HCT116 (cell line): Measurements from ENCODE around the gene RPF1.

Experiments
- EZH2phosphoT487 ChIP-seq: fragments of 200-600 bp; IDR thresholded peaks from 2 replicates; pipeline ENCODE4 v1.6.1; 2018; ENCODE audit warnings: antibody characterized with exemption, borderline replicate concordance
- POLR2A ChIP-seq: IDR thresholded peaks from 2 replicates; pipeline ENCODE4 v1.7.0; 2011; ENCODE audit warnings: borderline replicate concordance; ENCODE audit not compliant: insufficient read depth, insufficient read length; ENCODE audit errors: extremely low read depth
- POLR2AphosphoS5 ChIP-seq: IDR thresholded peaks from 2 replicates; pipeline ENCODE4 v1.6.1; 2011; ENCODE audit warnings: mild to moderate bottlenecking, low read depth, low read length, moderate library complexity
- RAD21 ChIP-seq: IDR thresholded peaks from 2 replicates; pipeline ENCODE4 v1.6.1; 2012; ENCODE audit warnings: low read depth, mild to moderate bottlenecking
- SP1 ChIP-seq: IDR thresholded peaks from 2 replicates; pipeline ENCODE4 v1.6.1; 2012; ENCODE audit warnings: low read depth
- SRF ChIP-seq: IDR thresholded peaks from 2 replicates; pipeline ENCODE4 v1.6.1; 2012; ENCODE audit warnings: low read depth
- YY1 ChIP-seq: IDR thresholded peaks from 2 replicates; pipeline ENCODE4 v1.6.1; 2011; ENCODE audit warnings: low read length, low read depth, moderate library complexity, mild to moderate bottlenecking; ENCODE audit not compliant: insufficient replicate concordance; ENCODE audit errors: extremely low read depth
- ZNF274 ChIP-seq: fragments of 200-500 bp; sonication (Bioruptor generic); IDR thresholded peaks from 2 replicates; pipeline ENCODE4 v1.6.1; 2014; ENCODE audit warnings: mild to moderate bottlenecking, low read depth, low read length, inconsistent platforms
- TF ChIP-seq, protein P1 (sequence below), 3 experiments: fragments of 200-600 bp in 1 of 3; sonication (generic) in 1 of 3; IDR thresholded peaks in 2 of 3; conservative IDR thresholded peaks in 1 of 3; 2 replicates each; pipeline ENCODE4 v1.5.1; 2012 to 2017; ENCODE audit warnings: low read depth in 2 of 3, low read length in 2 of 3, antibody characterized with exemption in 1 of 3, borderline replicate concordance in 1 of 3, control low read depth in 1 of 3, mild to moderate bottlenecking in 1 of 3, mixed read lengths in 1 of 3, mixed run types in 1 of 3, moderate library complexity in 1 of 3; ENCODE audit not compliant: insufficient read depth in 1 of 3
- TF ChIP-seq, protein P2 (sequence below): IDR thresholded peaks from 2 replicates; pipeline ENCODE4 v1.6.1; 2012
- TF ChIP-seq, protein P3 (sequence below): IDR thresholded peaks from 2 replicates; pipeline ENCODE4 v1.6.1; 2012; ENCODE audit warnings: low read depth

DNA sequence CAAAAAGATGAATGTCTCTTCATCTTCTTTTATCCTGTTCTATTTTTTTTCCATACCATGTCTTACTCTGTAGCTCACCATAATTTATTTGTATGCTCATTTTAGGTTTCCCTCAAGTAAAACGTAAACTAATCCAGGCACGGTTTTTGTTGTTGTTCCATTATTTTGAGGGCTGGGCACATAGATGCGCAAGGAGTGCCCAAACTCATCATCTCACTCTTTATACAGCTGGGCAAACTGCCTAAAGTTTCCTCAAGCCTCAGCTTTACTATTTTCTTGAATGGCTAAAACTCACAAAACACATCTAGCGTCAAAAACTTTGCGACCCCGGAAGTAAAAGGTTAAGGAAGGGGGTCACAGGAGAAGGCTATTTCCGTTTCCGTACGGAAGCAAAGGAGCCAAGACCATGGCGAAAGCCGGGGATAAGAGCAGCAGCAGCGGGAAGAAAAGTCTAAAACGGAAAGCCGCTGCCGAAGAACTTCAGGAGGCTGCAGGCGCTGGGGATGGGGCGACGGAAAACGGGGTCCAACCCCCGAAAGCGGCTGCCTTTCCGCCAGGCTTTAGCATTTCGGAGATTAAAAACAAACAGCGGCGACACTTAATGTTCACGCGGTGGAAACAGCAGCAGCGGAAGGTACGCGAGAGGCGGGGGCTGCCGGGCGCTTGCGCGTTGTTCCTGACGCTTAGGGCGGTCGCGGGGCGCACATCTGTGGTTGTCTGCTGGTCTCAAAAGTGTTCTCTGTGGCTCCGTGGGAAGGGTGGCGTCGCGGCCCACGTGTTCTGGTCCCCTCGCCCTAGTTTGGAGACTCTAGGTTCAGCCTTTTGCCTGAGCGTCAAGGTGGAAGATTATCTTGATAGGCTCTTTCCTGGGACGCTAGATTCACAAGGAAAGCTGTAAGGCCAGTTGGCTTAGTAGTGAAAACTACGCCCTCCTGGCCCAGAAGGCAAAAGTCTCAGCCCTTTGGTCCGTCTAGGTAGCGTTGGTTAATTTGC is at the start of gene RPF1:
- no peak for TF ChIP-seq EZH2phosphoT487
- TF ChIP-seq, protein P1, sequence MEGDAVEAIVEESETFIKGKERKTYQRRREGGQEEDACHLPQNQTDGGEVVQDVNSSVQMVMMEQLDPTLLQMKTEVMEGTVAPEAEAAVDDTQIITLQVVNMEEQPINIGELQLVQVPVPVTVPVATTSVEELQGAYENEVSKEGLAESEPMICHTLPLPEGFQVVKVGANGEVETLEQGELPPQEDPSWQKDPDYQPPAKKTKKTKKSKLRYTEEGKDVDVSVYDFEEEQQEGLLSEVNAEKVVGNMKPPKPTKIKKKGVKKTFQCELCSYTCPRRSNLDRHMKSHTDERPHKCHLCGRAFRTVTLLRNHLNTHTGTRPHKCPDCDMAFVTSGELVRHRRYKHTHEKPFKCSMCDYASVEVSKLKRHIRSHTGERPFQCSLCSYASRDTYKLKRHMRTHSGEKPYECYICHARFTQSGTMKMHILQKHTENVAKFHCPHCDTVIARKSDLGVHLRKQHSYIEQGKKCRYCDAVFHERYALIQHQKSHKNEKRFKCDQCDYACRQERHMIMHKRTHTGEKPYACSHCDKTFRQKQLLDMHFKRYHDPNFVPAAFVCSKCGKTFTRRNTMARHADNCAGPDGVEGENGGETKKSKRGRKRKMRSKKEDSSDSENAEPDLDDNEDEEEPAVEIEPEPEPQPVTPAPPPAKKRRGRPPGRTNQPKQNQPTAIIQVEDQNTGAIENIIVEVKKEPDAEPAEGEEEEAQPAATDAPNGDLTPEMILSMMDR (IDR thresholded peaks at IDR 0.05 in 2 of 3, conservative IDR thresholded peaks at IDR 0.05 in 1 of 3; ENCODE audit: borderline replicate concordance in 1 of 3, insufficient read depth in 1 of 3, low read depth in 2 of 3, low read length in 2 of 3) = no peak
- TF ChIP-seq, protein P2, sequence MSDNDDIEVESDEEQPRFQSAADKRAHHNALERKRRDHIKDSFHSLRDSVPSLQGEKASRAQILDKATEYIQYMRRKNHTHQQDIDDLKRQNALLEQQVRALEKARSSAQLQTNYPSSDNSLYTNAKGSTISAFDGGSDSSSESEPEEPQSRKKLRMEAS = peak; percentile 79
- no peak for TF ChIP-seq RAD21
- peak; percentile 60 for TF ChIP-seq POLR2A
- TF ChIP-seq ZNF274 = no peak
- no peak for TF ChIP-seq SRF
- 0 out of 2 replicates have a peak, but pooled peaks have one; percentile 21 for TF ChIP-seq SP1
- TF ChIP-seq POLR2AphosphoS5 = peak; percentile 85
- TF ChIP-seq, protein P3, sequence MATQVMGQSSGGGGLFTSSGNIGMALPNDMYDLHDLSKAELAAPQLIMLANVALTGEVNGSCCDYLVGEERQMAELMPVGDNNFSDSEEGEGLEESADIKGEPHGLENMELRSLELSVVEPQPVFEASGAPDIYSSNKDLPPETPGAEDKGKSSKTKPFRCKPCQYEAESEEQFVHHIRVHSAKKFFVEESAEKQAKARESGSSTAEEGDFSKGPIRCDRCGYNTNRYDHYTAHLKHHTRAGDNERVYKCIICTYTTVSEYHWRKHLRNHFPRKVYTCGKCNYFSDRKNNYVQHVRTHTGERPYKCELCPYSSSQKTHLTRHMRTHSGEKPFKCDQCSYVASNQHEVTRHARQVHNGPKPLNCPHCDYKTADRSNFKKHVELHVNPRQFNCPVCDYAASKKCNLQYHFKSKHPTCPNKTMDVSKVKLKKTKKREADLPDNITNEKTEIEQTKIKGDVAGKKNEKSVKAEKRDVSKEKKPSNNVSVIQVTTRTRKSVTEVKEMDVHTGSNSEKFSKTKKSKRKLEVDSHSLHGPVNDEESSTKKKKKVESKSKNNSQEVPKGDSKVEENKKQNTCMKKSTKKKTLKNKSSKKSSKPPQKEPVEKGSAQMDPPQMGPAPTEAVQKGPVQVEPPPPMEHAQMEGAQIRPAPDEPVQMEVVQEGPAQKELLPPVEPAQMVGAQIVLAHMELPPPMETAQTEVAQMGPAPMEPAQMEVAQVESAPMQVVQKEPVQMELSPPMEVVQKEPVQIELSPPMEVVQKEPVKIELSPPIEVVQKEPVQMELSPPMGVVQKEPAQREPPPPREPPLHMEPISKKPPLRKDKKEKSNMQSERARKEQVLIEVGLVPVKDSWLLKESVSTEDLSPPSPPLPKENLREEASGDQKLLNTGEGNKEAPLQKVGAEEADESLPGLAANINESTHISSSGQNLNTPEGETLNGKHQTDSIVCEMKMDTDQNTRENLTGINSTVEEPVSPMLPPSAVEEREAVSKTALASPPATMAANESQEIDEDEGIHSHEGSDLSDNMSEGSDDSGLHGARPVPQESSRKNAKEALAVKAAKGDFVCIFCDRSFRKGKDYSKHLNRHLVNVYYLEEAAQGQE = no peak
- TF ChIP-seq YY1 = peak; percentile 66
